Activated CD8-positive, alpha-beta T cell treated with anti-CD3 and anti-CD28 coated beads, Interleukin-2, amount 10 ng/mL, durations not matched to agents 7 days and 5 days (primary cell): ENCODE data around the gene NF2. TPM values are rescaled to one million over a fixed set of nuclear protein-coding genes. Genes with fewer than 3 reads are reported as not detected.

Experiments used
- ATAC-seq: fragments of 150-1000 bp; cut with Tn5 transposase; one replicate; pipeline ENCODE4 v1.10.0; 2021; ENCODE audit warnings: moderate library complexity
- CTCF ChIA-PET: fragments of 350-600 bp; sonication (Branson Sonifier 250); formaldehyde crosslinking; loops from one replicate; lab custom pipeline; 2021; ENCODE audit warnings: antibody characterized with exemption; lab: Charles Lee
- POLR2A ChIA-PET: fragments of 350-600 bp; sonication (Branson Sonifier 250); formaldehyde crosslinking; loops from one replicate; lab custom pipeline; 2021; ENCODE audit warnings: antibody characterized with exemption; lab: Charles Lee
- DNase-seq: peaks from one replicate; pipeline ENCODE4 v3.0.0-alpha.2; 2020
- H3K27ac Mint-ChIP-seq: one replicate; pipeline ENCODE4 v1.8.0; 2021; ENCODE audit warnings: mild to moderate bottlenecking, mixed read lengths
- H3K27me3 Mint-ChIP-seq: one replicate; pipeline ENCODE4 v1.8.0; 2021; ENCODE audit warnings: low read depth, mixed read lengths
- H3K36me3 Mint-ChIP-seq: one replicate; pipeline ENCODE4 v1.8.0; 2021; ENCODE audit warnings: low read depth, mixed read lengths
- H3K4me1 Mint-ChIP-seq: one replicate; pipeline ENCODE4 v1.8.0; 2021; ENCODE audit warnings: low read depth, mixed read lengths
- H3K4me3 Mint-ChIP-seq: one replicate; pipeline ENCODE4 v1.8.0; 2021; ENCODE audit warnings: mild to moderate bottlenecking, mixed read lengths
- H3K9me3 Mint-ChIP-seq: one replicate; pipeline ENCODE4 v1.8.0; 2022; ENCODE audit warnings: mixed read lengths; ENCODE audit not compliant: insufficient read depth
- total RNA-seq, 2 experiments: library from RNA; stranded (reverse); gene quantifications; one replicate each; pipeline ENCODE4 v1.2.3, GENCODE V29; 2021

Gene NF2
- total RNA-seq, 2 experiments from 2014 or later = 60.6 to 61.2 TPM

DNA sequence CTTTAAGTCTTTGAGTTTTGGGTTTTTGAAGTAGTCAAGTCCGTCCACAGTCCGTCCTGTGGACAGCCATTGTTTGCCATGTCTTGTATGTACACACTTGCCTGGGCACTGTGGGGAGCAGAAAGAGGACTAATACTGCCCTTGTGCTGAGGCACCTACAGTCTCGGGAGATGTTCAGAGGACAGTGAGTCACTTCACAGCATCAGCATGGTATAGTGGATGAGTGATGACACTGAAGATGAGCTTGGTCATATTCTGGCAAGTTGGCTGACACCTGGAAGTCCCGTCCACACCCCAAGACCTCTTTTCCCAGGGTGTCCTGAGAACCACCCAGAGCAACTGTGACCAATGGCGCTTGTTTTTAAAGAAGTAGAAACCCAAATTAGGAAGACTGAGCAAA lies 29.2 kb downstream of the NF2 start:
- ChIA-PET POLR2A (no interaction called here), CTCF (interaction anchor here (1.0 kb wide), 1 partner anchor 9 kb away, joined by 3 read pairs; no protein-coding TSS in a partner anchor)
- ATAC-seq (no peak), DNase-seq (no peak)
- Mint-ChIP-seq H3K36me3 (peaks cover 8% of the 10 kb centered on the region), H3K9me3 (no peaks in the 10 kb centered on the region), H3K27ac (no peak overlapping the region), H3K27me3 (no peaks in the 10 kb centered on the region), H3K4me3 (no peak overlapping the region), H3K4me1 (peaks cover 35% of the 10 kb centered on the region)

DNA sequence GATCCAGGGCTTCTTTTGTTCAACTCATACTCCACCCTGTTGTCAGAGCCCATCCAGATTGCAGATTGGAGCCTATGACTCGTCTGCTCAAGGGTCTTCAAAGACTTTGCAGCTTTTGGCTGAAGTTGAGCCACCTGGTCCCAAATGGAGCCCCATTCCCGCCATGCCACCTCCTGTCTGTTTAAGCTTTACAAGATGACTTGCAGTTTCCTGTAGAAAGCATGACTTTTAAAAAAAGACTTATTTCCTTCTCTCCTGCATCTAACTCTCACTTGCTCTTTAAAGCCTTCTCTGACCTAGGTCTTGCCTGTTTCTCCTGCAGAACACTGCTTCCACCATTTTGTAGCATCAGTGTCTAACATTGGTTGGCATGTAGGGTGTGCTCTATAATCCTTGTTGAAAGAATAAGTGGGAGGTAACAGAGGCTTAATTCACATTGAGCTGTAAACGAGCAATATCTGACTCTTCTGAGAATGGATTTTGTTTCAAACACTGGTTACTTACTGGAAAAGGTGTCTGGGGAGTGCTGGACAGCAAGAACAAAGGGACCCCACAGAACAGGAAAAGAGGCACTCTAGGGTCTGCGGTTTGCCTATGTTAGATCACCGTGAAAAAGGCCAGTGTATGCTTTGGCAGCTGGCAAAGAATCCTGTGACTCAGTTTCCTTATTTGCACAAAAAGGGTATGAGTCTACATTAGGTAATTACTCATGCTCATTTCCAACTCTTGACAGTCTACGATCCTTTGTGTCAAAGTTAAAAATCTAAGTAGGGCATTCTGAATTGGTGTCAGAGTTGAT lies 30.3 kb downstream of the NF2 start:
- POLR2A ChIA-PET = interaction anchor here (0.6 kb wide), 1 partner anchor 251 kb away, joined by 3 read pairs; no protein-coding TSS in a partner anchor
- Mint-ChIP-seq H3K9me3 (no peaks in the 10 kb centered on the region), H3K4me1 (peaks cover 32% of the 10 kb centered on the region), H3K36me3 (peaks cover 14% of the 10 kb centered on the region), H3K27me3 (no peaks in the 10 kb centered on the region), H3K27ac (no peak overlapping the region), H3K4me3 (no peak overlapping the region)
- CTCF ChIA-PET = interaction anchor here (1.0 to 6.8 kb wide), 3 partner anchors 7 to 371 kb away, joined by 3 to 61 read pairs (median 49); no protein-coding TSS in a partner anchor
- DNase-seq = no peak
- no peak for ATAC-seq

DNA sequence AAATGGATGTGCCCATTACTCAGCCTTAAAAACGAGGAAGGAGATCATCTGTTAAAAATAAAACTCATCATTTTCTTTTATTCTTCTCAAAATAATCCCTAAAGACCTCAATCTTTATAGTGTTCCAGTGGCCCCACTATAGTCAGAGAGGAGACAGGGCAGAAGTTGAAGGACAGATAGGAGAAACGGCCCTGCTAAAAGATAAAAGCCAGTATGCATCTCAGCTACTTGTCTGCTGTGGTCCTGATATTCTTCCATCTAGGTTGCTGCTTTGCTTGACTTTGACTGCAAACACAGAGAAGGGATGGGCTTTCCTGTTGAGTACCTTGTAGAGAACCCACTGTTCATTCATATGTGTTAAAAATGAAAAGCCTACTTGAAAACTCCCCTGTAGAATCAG lies 31.4 kb downstream of the NF2 start:
- H3K9me3 Mint-ChIP-seq = no peaks in the 10 kb centered on the region
- no peak for ATAC-seq
- DNase-seq = no peak
- no peak overlapping the region for H3K27ac Mint-ChIP-seq
- H3K36me3 Mint-ChIP-seq = peaks cover 20% of the 10 kb centered on the region
- CTCF ChIA-PET = interaction anchor here (0.7 to 6.8 kb wide), 5 partner anchors 9 to 439 kb away, joined by 3 to 61 read pairs (median 10); no protein-coding TSS in a partner anchor
- H3K27me3 Mint-ChIP-seq = no peaks in the 10 kb centered on the region
- peaks cover 31% of the 10 kb centered on the region for H3K4me1 Mint-ChIP-seq
- no peak overlapping the region for H3K4me3 Mint-ChIP-seq
- POLR2A ChIA-PET = no interaction called here

DNA sequence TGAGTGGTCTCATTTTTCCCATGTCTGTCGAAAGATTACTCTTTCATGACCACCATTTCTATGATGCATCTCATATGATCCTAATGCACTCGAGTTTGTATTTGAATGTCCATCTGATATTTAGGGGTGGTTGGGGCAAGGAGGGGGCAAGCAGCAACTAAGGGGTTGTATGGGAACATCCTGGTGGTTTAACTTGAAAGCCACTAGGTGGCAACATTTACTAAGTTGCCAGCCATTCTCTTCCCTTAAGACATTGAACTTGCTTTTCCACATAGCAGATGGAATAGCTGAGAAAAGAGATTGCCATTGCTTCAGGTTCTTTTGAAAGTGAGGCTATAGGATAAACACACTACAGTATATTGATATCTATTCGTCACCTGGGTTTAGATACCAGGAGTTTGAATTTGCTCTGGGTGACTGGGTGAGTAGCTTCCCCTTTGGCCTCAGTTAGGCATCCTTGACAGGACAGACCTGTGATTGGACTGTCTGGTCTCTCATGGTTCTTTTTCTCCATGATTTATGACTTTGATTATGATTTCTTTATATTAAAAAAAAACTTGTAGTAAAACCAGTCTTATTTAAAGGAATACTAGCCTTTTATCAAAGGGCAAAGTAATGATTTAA lies 32.4 kb downstream of the NF2 start:
- H3K36me3 Mint-ChIP-seq = peaks cover 22% of the 10 kb centered on the region
- ChIA-PET POLR2A (no interaction called here), CTCF (interaction anchor here (0.6 to 6.8 kb wide), 33 partner anchors 10 to 620 kb away, joined by 3 to 61 read pairs (median 3); partner anchors contain the start of genes NIPSNAP1, UQCR10 and ZMAT5)
- no peak overlapping the region for H3K27ac Mint-ChIP-seq
- peak; percentile 59 for ATAC-seq
- no peak overlapping the region for H3K4me3 Mint-ChIP-seq
- peaks cover 31% of the 10 kb centered on the region for H3K4me1 Mint-ChIP-seq
- no peak for DNase-seq
- H3K9me3 Mint-ChIP-seq = no peaks in the 10 kb centered on the region
- no peaks in the 10 kb centered on the region for H3K27me3 Mint-ChIP-seq

DNA sequence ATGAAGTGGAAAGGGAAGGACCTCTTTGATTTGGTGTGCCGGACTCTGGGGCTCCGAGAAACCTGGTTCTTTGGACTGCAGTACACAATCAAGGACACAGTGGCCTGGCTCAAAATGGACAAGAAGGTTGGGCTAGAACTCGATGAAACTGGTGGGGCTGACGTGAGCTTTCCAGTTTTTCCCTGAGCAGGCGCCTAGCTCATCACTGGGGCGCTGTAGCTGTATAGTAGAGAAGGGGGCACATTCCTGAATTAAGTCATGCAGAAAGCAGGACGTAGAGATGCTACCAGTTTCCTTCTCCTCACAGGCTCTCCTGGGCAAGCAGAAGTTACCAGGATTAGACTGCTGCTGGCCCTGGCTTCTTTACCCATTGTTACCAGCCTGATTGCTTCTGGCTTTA lies 33.3 kb downstream of the NF2 start:
- ATAC-seq (no peak), DNase-seq (no peak)
- H3K27ac Mint-ChIP-seq = no peak overlapping the region
- H3K4me1 Mint-ChIP-seq = peaks cover 36% of the 10 kb centered on the region
- ChIA-PET POLR2A (no interaction called here), CTCF (interaction anchor here (0.8 to 6.8 kb wide), 22 partner anchors 10 to 619 kb away, joined by 3 to 61 read pairs (median 4); partner anchors contain the start of gene NIPSNAP1)
- H3K9me3 Mint-ChIP-seq = no peaks in the 10 kb centered on the region
- no peak overlapping the region for H3K4me3 Mint-ChIP-seq
- H3K27me3 Mint-ChIP-seq = no peaks in the 10 kb centered on the region
- peaks cover 23% of the 10 kb centered on the region for H3K36me3 Mint-ChIP-seq

DNA sequence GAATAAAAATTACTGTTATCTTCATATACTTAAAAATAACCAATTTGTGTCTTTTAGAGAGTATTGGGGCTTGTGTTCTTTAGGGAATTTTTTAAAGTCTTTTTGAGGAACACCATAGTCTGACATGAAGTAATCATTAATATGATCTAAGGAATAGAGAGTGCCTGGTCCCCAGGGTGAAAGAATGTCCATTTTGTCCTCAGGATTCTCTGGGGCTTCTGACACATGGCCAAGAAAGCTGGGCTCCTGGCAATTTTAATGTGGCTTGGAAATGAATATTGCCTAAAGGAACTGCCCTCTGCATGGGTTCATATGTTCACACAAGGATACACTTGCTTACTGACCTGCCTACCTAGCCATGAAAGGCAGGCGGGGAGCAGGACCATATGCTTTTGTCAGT lies 33.7 kb downstream of the NF2 start:
- H3K27me3 Mint-ChIP-seq = no peaks in the 10 kb centered on the region
- POLR2A ChIA-PET = interaction anchor here (0.6 kb wide), 1 partner anchor 360 kb away, joined by 3 read pairs; no protein-coding TSS in a partner anchor
- H3K9me3 Mint-ChIP-seq = no peaks in the 10 kb centered on the region
- DNase-seq (no peak), ATAC-seq (no peak)
- no peak overlapping the region for H3K4me3 Mint-ChIP-seq
- H3K27ac Mint-ChIP-seq = no peak overlapping the region
- H3K4me1 Mint-ChIP-seq = peaks cover 41% of the 10 kb centered on the region
- CTCF ChIA-PET = interaction anchor here (1.3 to 6.8 kb wide), 7 partner anchors 11 to 619 kb away, joined by 3 to 61 read pairs (median 7); no protein-coding TSS in a partner anchor
- peaks cover 24% of the 10 kb centered on the region for H3K36me3 Mint-ChIP-seq

DNA sequence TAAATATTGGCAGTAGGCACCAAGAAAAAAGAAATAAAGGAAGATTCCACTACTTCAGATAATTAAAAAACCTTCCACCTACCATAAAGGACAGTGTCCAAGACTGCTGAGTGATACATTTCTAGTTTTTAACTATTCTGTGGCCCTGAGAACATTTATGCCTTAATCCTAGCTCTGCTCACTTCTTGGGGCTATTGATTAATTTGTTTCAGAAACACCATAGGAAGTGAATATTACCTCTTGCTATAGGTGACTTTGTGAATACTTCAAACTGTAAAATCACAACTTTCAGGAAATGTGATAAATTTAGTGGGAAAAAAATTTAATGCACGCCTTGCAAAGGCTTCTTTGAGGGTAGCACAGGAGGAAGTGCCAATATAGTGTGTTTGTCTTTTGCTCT lies 35.2 kb downstream of the NF2 start:
- ChIA-PET POLR2A (no interaction called here), CTCF (interaction anchor here (2.9 to 6.8 kb wide), 2 partner anchors 12 to 450 kb away, joined by 10 to 61 read pairs; no protein-coding TSS in a partner anchor)
- Mint-ChIP-seq H3K4me3 (no peak overlapping the region), H3K4me1 (peaks cover 37% of the 10 kb centered on the region), H3K27ac (no peak overlapping the region), H3K9me3 (no peaks in the 10 kb centered on the region), H3K36me3 (peaks cover 29% of the 10 kb centered on the region), H3K27me3 (no peaks in the 10 kb centered on the region)
- ATAC-seq = no peak
- no peak for DNase-seq

DNA sequence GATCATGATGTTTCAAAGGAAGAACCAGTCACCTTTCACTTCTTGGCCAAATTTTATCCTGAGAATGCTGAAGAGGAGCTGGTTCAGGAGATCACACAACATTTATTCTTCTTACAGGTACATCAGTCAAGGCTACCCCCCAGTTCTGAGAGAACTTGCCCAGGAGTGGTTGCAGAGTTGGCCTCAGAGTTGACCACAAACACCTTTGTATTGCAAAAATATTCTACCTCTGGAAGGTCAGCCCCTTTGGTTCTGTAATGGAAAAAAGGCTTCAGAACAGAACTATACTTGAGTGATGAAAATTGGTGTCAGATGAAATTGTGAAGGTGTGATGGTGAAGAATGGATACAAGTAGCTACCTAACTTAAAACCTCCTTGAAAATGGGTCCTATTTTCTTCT lies 35.7 kb downstream of the NF2 start:
- Mint-ChIP-seq H3K36me3 (peaks cover 29% of the 10 kb centered on the region), H3K4me1 (peaks cover 33% of the 10 kb centered on the region), H3K27ac (no peak overlapping the region), H3K4me3 (no peak overlapping the region), H3K9me3 (no peaks in the 10 kb centered on the region), H3K27me3 (no peaks in the 10 kb centered on the region)
- ATAC-seq (no peak), DNase-seq (no peak)
- CTCF ChIA-PET = interaction anchor here (2.9 to 6.8 kb wide), 2 partner anchors 13 to 450 kb away, joined by 10 to 61 read pairs; no protein-coding TSS in a partner anchor
- POLR2A ChIA-PET = interaction anchor here (0.6 kb wide), 1 partner anchor 163 kb away, joined by 3 read pairs; no protein-coding TSS in a partner anchor

DNA sequence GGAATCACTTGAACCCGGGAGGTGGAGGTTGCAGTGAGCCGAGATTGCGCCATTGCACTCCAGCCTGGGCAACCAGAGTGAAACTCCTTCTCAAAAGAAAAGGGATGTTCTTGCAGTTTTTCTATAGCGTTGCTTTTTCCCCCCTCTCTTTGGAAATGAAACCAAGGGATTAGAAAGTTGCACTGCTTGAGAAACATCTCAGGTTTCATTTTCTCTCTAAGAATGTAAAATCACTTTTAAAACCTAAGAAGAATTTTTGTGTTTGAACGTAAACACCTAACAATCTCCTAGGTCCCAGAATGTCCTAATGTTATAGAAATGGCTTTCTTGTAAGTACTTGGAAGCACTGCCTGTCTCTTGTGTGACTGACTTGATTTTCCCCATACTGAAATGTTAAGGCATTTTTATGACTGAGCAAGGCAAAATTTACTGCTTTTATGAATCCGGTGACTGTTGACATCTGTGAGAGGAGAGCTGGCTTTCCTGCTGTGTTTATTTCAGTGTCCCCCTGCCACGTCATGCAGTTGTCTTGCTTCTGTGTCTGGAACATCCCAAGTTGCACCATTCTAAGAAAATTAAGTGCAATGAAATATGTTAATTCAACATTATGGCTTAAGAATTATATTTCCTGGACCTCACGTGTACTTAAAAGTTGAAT lies 37.7 kb downstream of the NF2 start:
- H3K27me3 Mint-ChIP-seq = no peaks in the 10 kb centered on the region

DNA sequence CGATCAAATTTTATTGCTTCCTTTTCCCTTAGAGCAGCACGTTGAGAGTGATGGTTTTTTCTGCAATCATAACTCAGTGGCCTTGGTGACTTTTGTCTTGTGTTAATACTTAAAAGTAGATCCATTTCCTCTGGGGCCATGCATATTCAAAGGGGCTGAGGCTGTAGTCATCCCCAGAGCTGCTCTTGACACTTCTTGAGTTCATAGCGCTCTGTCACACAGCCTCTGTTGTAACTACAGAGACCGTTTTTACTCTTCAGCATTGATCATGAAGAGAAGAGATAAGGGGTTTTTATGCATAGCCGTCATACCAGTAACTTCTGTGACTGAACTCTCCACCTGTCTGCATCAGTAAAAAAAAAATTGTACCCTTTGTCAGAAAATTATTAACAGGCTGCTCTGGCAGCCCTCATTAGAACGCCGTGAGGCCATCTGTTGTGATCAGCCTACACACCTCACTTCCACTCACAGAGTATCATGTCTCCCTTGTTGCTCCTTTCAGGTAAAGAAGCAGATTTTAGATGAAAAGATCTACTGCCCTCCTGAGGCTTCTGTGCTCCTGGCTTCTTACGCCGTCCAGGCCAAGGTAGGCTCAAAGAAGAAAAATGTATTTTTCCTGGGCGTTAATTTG lies 38.4 kb downstream of the NF2 start:
- DNase-seq = no peak
- ATAC-seq = no peak
- CTCF ChIA-PET = no interaction called here

More for the DNA sequence above, 37.7 kb downstream of the NF2 start:
- Mint-ChIP-seq H3K4me1 (peaks cover 27% of the 10 kb centered on the region), H3K36me3 (peaks cover 36% of the 10 kb centered on the region), H3K9me3 (no peaks in the 10 kb centered on the region), H3K4me3 (no peak overlapping the region), H3K27ac (peak overlapping the region; percentile 26)
- ATAC-seq = no peak
- ChIA-PET POLR2A (no interaction called here), CTCF (no interaction called here)
- DNase-seq = no peak

DNA sequence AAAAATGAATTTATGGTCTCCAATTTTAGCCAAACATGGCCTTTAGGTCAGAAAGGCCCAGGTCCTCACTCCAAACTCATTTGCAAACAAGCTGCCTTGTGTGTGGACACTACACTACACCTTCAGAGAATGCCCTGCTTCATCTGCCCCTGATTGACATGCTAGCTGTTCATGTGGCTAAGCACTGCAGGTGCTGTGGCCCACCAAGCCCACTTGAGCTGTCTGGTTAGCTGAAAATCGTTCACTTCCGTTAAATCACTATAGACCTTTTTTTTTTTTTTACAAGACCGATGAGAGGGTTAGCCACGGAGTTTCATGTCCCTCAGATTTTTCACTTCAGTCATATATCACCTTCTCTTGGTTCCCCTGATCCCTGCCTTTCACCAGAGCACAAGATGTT lies 39.3 kb downstream of the NF2 start:
- no peaks in the 10 kb centered on the region for H3K27me3 Mint-ChIP-seq
- POLR2A ChIA-PET = no interaction called here

More for the DNA sequence above, 38.4 kb downstream of the NF2 start:
- POLR2A ChIA-PET = interaction anchor here (0.6 kb wide), 1 partner anchor 163 kb away, joined by 3 read pairs; no protein-coding TSS in a partner anchor
- no peaks in the 10 kb centered on the region for H3K27me3 Mint-ChIP-seq
- H3K4me3 Mint-ChIP-seq = no peak overlapping the region
- H3K4me1 Mint-ChIP-seq = peaks cover 27% of the 10 kb centered on the region
- peaks cover 36% of the 10 kb centered on the region for H3K36me3 Mint-ChIP-seq
- H3K9me3 Mint-ChIP-seq = no peaks in the 10 kb centered on the region
- peak overlapping the region; percentile 37 for H3K27ac Mint-ChIP-seq

More for the DNA sequence above, 39.3 kb downstream of the NF2 start:
- Mint-ChIP-seq H3K36me3 (peaks cover 40% of the 10 kb centered on the region), H3K4me1 (peaks cover 27% of the 10 kb centered on the region), H3K27ac (peak overlapping the region; percentile 32), H3K9me3 (no peaks in the 10 kb centered on the region), H3K4me3 (no peak overlapping the region)
- DNase-seq = no peak
- CTCF ChIA-PET = no interaction called here
- ATAC-seq = no peak
